Coronary artery (tissue), 2 donors: ENCODE results near the gene TRIM14.
"Not testable (repeated sequence)": the region's sequence is repeated elsewhere in the genome, so short reads cannot be mapped to it uniquely, and the experiment has no call there.

Experiments used
- DNase-seq: peaks from one replicate; pipeline ENCODE4 v3.0.0-alpha.2; 2017; ENCODE audit warnings: low spot score
- H3K27ac ChIP-seq, 2 donors: fragments of 200-600 bp; sonication (generic); one replicate each; pipeline ENCODE4 v1.5.1; 2016 to 2019
- H3K4me3 ChIP-seq: fragments of 200-600 bp; sonication (generic); 2 replicates; pipeline ENCODE4 v1.5.1; 2016; ENCODE audit warnings: mild to moderate bottlenecking, moderate library complexity
- CTCF ChIP-seq: fragments of 200-600 bp; sonication (generic); IDR thresholded peaks from one replicate; pipeline ENCODE4 v1.5.1; 2019; ENCODE audit warnings: antibody characterized with exemption

TRIM14 gene

DNA sequence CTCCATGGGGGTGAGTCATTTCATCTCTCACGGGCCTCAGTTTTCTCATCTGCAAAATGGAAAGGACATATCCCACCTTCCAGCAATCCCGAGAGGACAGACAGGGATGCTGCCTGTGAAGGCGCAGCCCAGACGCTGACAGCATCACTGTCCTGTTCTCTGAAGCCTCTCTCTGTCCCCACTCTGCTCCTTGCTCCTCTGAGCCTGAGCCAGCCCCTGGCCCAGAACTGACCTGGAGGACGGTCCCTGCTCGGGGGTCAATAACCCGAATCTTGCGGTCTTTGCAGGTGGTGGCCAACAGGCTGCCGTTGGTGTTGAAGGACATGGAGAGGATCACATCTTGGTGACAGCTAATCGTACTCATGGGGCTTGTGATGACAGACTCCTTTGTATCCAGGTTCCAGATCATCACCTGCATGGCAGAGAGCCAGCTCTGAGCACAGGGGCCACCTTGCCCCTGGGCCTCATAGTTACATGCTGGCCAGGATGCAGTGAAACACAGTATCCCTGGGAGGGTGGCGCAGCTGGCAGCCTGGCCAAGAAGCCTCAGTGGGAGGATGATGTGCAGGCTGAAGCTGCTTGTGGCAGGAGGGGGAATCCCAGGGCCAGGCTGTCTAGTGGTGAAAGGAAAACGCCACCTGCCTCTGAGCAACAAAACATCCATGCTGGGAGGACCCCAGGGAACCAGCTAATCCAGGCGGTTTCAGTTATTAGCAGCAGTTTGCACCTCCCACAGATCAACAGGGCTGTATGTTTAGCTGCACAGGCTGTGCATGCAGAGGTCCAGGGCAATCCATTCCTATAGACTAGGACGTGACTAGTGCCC is 14.0 kb upstream of the TRIM14 start:
- DNase-seq: no peak
- no peak for TF ChIP-seq CTCF
- no peak overlapping the region for H3K4me3 ChIP-seq
- no peak overlapping the region for H3K27ac ChIP-seq

- DNase-seq: no peak
Observed at GRCh38 chr9:98132158-98132557, 13.1 kb upstream of the TRIM14 start.

GRCh38 chr9:98130576-98131228 is 11.7 kb upstream of the TRIM14 start:
- Histone ChIP-seq H3K4me3 (no peak overlapping the region), H3K27ac (no peak overlapping the region)
- no peak for DNase-seq
- TF ChIP-seq CTCF: no peak

More at GRCh38 chr9:98132158-98132557, 13.1 kb upstream of the TRIM14 start:
- no peak overlapping the region for H3K4me3 ChIP-seq
- TF ChIP-seq CTCF: no peak
- no peak overlapping the region for H3K27ac ChIP-seq

DNA sequence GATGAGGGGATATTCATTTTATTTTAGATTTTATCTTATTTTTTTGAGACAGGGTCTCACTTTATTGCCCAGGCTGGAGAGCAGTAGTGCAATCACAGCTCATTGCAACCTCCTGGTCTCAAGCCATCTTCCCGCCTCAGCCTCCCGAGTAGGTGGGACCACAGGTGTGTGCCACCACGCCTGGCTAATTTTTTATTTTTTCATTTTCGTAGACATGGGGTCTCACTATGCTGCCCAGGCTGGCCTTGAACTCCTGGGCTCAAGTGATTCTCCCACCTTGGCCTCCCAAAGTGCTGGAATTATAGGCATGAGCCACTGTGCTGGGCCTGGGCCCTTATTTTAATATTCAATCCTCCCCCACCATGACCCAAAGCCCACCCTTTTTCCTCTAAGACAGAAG is 11.0 kb upstream of the TRIM14 start:
- not testable (repeated sequence) for H3K27ac ChIP-seq, H3K4me3 ChIP-seq, DNase-seq

DNA sequence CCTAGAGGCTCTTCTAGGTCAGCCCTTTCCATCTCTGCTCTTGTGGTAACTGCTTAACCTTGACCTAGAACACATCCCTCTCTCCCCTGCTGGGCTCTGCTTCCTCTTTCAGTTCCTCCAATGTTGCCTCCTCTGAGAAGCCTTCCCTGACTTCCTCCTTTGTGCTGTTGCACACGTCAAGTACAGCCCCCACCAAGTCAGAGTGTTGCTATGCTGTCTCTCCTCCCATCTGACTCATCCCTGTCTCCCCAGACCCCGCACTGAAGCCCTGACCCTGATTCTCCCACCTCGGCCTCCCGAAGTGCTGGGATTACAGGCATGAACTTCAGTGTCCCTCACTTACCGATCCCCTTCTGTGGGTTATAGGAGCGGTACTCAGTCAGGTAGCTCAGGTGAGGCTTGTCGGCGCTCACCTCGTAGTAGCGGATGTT is 10.4 kb upstream of the TRIM14 start:
- no peak overlapping the region for H3K27ac ChIP-seq
- no peak overlapping the region for H3K4me3 ChIP-seq
- no peak for DNase-seq
- no peak for TF ChIP-seq CTCF

DNA sequence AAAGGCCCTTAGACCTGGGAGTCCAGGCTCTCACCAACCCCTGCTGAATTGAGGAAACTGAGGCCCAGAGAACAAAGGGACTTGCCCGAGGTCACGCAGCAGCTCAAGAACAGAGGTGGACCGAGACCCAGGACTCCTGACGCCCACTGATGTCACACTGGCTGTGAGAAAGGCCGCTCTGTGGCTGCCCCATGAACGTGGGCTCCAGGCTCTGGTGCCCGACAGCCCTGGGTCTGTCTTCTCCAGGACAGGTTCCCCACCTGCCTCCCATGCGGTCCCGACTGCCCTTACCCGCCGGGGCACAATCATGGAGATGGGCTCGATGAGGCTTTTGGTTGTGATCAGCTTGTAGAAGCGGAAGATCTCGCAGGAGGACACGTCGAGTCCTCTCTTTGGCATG is 9.3 kb upstream of the TRIM14 start:
- no peak for TF ChIP-seq CTCF
- DNase-seq: no peak
- Histone ChIP-seq H3K27ac (no peak overlapping the region), H3K4me3 (no peak overlapping the region)

DNA sequence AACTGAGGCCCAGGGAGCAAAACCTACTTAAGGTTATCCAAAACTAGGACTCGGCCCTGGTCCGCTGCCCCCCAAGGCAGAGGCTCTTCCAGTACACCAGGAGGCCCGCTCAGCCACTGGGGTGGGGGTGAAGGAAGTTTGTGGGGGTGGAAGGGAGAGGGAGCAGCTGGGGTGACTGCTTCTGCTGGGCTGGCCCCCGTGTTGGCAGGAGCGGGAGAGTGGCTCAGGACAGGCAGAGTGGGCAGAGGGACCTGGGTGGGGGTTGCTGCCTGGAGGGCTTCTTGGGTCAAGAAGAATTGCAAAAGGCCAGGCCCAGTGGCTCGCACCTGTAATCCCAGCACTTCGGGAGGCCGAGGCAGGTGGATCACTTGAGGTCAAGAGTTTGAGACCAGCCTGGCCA is 8.2 kb upstream of the TRIM14 start:
- H3K27ac ChIP-seq: no peak overlapping the region

More for the DNA sequence above, 8.2 kb upstream of the TRIM14 start:
- no peak for DNase-seq
- H3K4me3 ChIP-seq: no peak overlapping the region
- TF ChIP-seq CTCF: no peak
